Right lobe of liver (tissue), 4 donors: ENCODE data around the gene PGAP1.
"Not testable (repeated sequence)": the region's sequence is repeated elsewhere in the genome, so short reads cannot be mapped to it uniquely, and the experiment has no call there.

ENCODE experiments used
- CTCF ChIP-seq, 4 donors: fragments of 200-600 bp in 3 of 4; fragments of 450-650 bp in 1 of 4; IDR thresholded peaks; one replicate each; pipeline versions ENCODE4 v1.5.1 to v1.8.0; 2016 to 2022; ENCODE audit warnings: antibody characterized with exemption in 4 of 4, mild to moderate bottlenecking in 2 of 4
- POLR2A ChIP-seq: fragments of 450-650 bp; IDR thresholded peaks from one replicate; pipeline ENCODE4 v1.6.1; 2017; ENCODE audit warnings: antibody characterized with exemption, mild to moderate bottlenecking
- donor health status: DM: no; HTN: no; CAD: no.
- donor health status: DM: no; HTN: no; CAD: no.
- donor health status: DM: no; HTN: yes; CAD: no.

- not testable (repeated sequence) for TF ChIP-seq CTCF (IDR thresholded peaks at IDR 0.05); POLR2A
Measured at GRCh38 chr2:196905365-196905764, 21.1 kb downstream of the PGAP1 start.
